NCI-H128 (cell line): ENCODE measurements around the gene RAET1G.
"Not testable (repeated sequence)": the region's sequence is repeated elsewhere in the genome, so short reads cannot be mapped to it uniquely, and the experiment has no call there.

Experiments used
- DNase-seq: peaks from one replicate; lab custom pipeline; 2025; ENCODE audit not compliant: unreplicated experiment; lab: John Stamatoyannopoulos, UW

RAET1G gene

GRCh38 chr6:149935246-149935645 is 12.3 kb upstream of the RAET1G start:
- no peak for DNase-seq

DNA sequence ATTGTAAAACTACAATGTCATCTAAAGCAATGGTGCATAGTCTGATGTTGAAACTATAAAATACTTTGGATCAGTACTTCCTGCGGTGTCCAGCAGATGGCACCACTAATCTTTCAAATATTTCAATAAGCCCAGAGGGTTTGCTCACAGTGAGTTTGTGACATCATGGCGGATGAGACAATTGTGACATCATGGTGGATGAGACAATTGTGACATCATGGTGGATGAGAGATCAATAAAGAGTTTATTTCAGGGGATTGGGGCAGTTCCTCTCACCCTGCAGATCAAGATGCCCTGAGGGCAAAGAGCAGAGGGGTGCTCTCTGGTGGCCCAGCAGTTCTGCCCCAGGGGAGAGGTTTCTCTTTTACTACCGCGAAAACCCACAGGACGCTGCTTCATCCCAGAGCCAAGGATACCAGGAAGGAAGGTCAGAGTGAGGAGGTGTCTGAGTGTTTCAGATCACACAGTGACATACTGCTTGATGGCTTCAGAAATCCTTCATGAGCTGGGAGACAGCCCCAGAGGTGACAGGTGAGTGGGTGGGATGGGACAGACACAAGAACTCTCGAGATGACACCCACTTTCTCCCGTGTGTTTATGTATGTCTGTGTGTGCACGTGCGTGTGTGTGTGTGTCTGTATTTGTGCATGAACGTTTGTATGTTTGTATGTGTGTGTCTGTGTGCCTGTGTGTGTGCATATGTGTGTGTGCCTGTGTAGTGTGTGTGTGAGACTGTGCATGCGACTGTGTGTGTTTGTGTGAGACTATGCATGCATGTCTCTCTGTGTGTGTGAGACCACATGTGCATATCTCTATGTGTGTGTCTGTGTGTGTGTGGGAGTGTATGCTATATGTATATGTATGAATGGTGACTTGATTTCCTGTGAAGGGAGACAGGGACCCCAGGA is 11.6 kb upstream of the RAET1G start:
- DNase-seq: peak; percentile 52

GRCh38 chr6:149933461-149933860 is 10.5 kb upstream of the RAET1G start:
- DNase-seq: no peak

DNA sequence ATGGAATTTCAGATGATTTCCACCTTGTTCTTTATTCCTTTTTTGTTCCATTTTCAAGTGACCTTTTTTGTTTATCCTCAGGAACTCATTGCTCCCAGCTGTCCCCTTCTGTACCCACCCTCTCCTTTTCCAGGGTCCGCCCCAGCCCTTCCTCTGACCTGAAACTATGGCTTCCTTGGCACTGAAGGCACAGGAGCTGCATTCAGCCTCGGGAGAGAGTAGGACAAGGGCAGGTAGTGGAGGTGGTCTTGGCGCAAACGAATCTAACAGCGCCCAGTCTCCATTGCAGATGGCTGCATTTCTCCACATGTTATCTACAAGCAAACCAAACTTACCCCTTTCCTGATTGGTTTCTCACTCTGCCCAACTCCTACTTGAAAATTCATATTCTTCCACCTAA is 10.1 kb upstream of the RAET1G start:
- no peak for DNase-seq

- no peak for DNase-seq
These were observed 8.6 kb upstream of the RAET1G start for GRCh38 chr6:149931501-149931900.

GRCh38 chr6:149929422-149929821 is 6.5 kb upstream of the RAET1G start:
- DNase-seq: no peak

GRCh38 chr6:149927025-149927424 is 4.1 kb upstream of the RAET1G start:
- DNase-seq: not testable (repeated sequence)

DNA sequence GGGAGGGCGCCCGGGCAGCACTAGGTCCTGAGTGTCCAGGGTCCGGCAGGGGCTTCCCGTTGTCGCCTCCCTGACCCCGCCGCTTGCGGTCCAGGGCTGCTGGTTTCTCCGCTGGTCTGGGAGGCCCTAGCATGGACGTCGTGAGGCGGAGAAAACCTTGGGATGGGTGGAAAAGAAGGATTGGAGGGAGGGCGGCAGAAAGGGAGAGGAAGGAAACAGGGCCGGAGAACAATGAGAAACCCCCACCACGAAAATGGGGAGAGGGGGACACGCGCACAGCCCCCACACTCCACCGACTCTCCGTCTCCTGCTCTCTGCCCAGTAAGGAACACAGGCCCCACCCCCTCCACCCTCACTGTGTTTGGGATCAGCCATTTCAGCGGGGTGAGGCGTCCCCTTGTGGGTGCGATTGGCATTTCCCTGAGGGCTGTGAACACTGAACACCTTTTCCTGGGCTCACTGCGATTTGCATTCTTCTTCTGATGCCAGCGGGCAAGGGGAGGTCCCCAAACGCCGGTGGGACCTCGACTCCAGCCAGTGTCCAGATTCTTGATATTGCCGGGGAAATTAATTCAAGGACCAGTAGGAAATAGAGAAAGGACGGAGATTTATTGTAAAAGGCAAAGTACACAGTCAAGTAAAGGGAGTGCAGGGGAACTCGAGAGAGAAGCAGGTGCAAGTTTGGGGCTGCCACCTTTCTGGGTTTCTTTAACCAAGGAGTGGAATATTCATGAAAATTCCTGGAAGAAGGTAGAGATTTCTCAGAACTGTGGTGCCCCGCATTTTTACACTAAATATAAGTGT is 3.3 kb upstream of the RAET1G start:
- DNase-seq: peak; percentile 57

DNA sequence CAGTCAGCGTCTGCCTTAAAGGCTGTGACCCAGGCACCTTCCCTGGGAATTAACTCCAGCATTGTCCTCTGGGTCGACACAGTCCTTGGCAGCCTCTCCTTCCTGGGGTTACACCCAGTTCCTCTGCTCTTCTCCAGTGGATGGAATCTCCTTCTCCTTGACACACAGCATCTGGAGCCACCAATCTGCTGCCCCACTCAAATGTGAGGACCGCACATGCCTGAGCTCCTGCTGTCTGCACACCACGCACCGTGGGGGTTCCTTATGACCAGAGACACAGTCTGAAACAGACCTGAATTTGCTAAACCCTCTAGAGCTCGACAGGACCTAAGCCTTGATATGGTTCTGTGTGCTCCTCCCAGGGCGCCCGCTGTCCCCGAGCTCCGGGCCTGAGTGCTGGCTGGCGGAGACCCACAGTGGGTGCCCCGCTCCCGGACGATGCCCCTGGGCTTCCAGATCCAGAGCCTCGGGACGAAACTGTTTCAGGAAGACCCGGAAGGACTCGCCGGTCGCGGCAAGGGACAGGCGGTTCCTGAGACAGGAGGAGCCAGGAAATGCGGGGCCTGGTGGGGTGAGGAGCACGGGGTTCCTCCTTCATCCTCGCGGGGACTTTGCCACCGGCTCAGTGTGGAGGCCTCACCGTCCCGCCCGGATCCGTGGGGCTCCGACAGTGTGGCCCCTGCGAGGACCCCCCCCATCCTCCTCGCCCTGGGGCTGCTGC is 2.5 kb upstream of the RAET1G start:
- DNase-seq: no peak

DNA sequence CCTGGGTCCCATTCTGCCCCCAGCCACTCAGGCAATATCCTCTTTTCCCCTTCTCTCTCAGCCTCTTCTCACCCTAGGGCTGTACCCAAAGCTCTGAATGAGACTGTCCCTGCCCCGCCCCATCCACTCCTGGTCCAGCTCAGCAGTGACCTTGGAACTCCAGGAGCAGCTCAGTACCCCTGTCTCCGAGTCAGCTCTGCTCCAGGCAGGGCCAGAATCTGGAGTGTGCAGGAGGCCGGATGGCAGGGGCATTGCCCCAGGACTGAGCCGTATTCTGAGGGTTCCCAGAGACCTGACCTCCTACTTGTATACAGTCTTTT is 2.0 kb upstream of the RAET1G start:
- DNase-seq: no peak

DNA sequence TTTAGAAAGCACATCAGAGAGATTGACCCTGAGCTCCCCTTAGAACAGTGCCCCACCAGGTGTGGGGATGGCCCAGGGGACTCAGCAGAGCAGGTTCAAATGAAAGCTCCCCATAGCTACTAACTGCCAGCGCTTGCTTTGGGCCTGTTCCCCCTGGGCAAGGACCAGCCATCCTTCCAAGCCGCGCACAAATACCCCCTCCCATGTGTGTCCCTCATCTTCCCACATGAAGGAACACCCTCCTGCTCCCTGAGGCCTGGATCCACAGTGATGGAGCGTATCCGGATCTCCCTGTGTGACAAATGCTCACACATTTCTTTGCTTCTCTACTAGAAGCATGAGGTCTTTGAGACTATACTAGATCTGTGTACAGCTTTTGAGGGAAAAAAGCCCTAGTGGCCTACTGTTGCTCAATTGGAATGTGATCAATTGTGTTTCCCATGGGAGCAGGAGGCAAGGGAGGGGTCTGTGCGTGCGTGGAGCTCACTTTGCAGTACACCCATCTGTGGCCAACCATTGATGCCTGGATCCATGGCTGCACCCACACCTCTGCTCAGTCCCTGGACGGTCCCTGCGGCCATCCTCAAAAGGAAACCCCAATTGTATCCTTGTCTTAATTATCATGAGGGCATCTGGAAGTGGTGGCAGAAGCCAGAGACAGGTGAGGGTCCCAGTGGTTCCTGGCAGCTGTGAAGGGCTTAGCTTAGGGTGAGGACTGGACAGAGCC is 1.4 kb upstream of the RAET1G start:
- no peak for DNase-seq

- DNase-seq: no peak
These were observed 536 bp upstream of the RAET1G start for GRCh38 chr6:149923327-149923986.

GRCh38 chr6:149922091-149922490 is 830 bp downstream of the RAET1G start:
- not testable (repeated sequence) for DNase-seq

- DNase-seq: no peak
These were observed 1.6 kb downstream of the RAET1G start for GRCh38 chr6:149921361-149921760.

GRCh38 chr6:149919834-149920225 is 3.1 kb downstream of the RAET1G start:
- no peak for DNase-seq

DNA sequence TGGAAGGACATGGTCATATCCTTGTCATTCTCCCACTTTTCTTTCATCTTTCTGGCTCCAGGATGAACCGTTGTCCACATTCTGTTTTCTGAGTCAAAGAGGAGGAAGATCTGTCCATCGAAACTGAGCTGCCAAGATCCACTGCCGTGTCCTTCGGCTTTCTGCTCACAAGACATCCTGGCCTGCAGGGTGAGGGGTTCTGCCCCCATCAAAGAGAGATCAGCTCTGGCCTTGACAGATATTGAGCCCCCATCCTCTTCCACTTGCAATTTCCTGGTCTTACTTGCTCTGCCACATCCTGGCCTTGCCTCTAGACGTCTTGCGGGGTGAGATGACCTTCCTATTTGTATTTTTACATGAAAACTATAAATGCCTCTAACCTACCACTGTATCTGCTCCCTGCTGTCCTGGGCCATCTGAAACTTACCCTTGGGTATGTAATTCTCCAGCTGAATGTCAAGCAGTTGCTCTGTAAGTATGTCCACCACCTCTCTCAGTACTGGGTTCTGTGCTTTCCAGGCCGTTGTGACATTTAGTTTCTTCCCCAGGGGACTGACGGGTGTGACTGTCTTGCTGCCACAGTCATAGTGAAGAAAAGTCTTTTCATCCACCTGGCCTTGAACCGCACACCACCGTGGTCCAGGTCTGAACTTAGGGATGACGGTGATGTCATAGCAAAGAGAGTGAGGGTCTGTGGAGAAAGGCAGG is 3.6 kb downstream of the RAET1G start:
- not testable (repeated sequence) for DNase-seq

DNA sequence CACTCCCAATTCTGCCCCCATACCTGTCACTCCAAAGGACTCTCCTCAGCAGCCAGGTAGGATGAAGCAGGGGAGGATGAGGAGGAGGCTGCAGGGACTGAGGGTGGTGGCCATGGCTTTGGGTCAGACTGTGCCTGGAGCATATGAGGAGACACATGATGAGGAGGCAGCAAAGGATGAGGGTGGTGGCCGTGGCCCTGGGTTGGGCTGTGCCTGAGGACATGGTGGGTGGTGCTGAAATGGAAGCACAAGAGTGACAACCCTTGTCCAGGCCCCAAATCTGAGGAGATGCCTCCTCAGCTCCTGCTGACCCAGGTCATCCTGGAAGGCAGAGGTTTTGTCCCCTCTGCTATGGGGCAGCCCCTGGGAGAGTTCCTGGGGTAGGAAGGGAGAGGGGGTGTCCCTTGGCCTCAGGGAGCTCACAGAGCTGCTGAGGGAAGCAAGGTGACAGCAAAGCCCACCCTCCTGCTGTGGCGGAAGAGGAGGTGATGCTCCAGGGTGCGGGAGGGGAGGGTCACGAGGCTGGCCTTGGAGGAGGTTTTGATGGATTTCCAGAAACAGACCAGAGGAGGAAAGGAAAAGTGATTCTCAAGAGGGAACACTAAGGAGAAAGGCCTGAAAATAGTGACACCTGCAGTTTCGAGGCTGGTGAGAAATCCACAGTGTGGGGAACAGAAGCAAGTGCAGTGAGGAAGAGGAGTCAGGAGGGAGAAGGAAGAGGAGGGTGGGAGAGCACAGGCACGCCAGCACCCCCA is 4.6 kb downstream of the RAET1G start:
- DNase-seq: no peak

DNA sequence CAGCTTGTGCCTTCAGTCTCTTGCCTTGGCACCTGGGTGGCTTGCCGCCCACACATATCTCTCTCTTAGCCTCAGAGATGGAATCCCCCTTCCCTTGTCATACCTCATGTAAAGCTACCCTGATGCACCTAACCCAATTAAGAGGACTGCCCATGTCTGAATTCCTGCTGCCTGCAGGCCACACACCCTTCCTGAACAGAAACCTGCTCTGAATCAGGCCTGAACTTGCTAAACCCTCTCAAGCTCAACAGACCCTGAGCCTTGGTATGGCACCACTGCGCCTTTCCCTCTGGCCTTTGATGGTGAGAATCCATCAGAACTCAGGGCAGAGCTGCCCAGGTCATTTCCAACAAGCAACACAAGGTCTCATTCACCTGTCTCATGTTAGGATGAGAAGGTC is 5.2 kb downstream of the RAET1G start:
- DNase-seq: no peak
